HepG2 (cell line): ENCODE data around the gene DNMT1. TPM values are rescaled to one million over a fixed set of nuclear protein-coding genes. Genes with fewer than 3 reads are reported as not detected.
"Not testable (repeated sequence)": the region's sequence is repeated elsewhere in the genome, so short reads cannot be mapped to it uniquely, and the experiment has no call there.

Experiments used
- ATAC-seq: fragments of 200-7000 bp; cut with Tn5 transposase; 3 replicates; pipeline ENCODE4 v1.9.1; 2020; ENCODE audit warnings: mild to moderate bottlenecking, moderate library complexity
- BruUV-seq: library from RNA; stranded (reverse); fragments of 400-500 nt; replicated peaks from 2 replicates; lab custom pipeline; 2021; lab: Mats Ljungman, UMichigan
- CTCF ChIA-PET: fragments of 300-600 bp; formaldehyde crosslinking; extraction: SDS; loops from one replicate; lab custom pipeline; 2021; ENCODE audit warnings: low total read pairs, inconsistent platforms, low intra/inter-chr PET ratio; lab: Yijun Ruan, JAX
- POLR2A ChIA-PET: fragments of 350-600 bp; sonication (Branson Sonifier 250); formaldehyde crosslinking; loops from one replicate; lab custom pipeline; 2020; ENCODE audit warnings: antibody characterized with exemption, inconsistent platforms; lab: Yijun Ruan, JAX
- DNase-seq: peaks from one replicate; pipeline ENCODE4 v3.0.0-alpha.2; 2015; ENCODE audit warnings: low spot score
- FAIRE-seq: peaks from 3 replicates; lab custom pipeline; 2011; peaks lifted over from hg19 to GRCh38; lab: Jason Lieb, UNC
- H2AFZ ChIP-seq: one replicate; pipeline ENCODE4 v1.6.1; 2011; ENCODE audit warnings: low read length, inconsistent platforms
- H3K27ac ChIP-seq: fragments of 300-600 bp; 3 replicates; pipeline ENCODE4 v1.8.0; 2011; ENCODE audit warnings: mixed run types, mild to moderate bottlenecking, mixed read lengths, low read length, inconsistent platforms; ENCODE audit not compliant: insufficient read depth; ENCODE audit errors: extremely low read length
- H3K27me3 ChIP-seq, 2 experiments: fragments of 200-600 bp in 1 of 2; 2 replicates in 1 of 2; 3 replicates in 1 of 2; pipeline versions ENCODE4 v1.6.0 to v1.8.0; 2011; ENCODE audit warnings: low read length in 2 of 2, mild to moderate bottlenecking in 2 of 2, moderate library complexity in 2 of 2, inconsistent platforms in 1 of 2; ENCODE audit not compliant: insufficient read depth in 2 of 2, control insufficient read depth in 1 of 2
- H3K36me3 ChIP-seq, 2 experiments: fragments of 200-600 bp in 1 of 2; replicated peaks in 1 of 2; 2 replicates in 1 of 2; 3 replicates in 1 of 2; pipeline versions ENCODE4 v1.5.1 to v1.8.0; 2011; ENCODE audit warnings: low read length in 2 of 2, inconsistent platforms in 1 of 2; ENCODE audit not compliant: insufficient read depth in 2 of 2, control insufficient read depth in 1 of 2
- H3K4me1 ChIP-seq: 2 replicates; pipeline ENCODE4 v1.5.1; 2012; ENCODE audit warnings: low read length, inconsistent platforms; ENCODE audit not compliant: insufficient read depth
- H3K4me2 ChIP-seq: 2 replicates; pipeline ENCODE4 v1.6.0; 2011; ENCODE audit warnings: low read depth, low read length, inconsistent platforms
- H3K4me3 ChIP-seq, 3 experiments: fragments of 200-600 bp in 1 of 3; sonication (generic), shearing (Covaris generic) in 1 of 3; replicated peaks in 1 of 3; 2 replicates each; pipeline ENCODE4 v1.5.1; 2011 to 2016; ENCODE audit warnings: low read length in 3 of 3, inconsistent platforms in 2 of 3, low read depth in 2 of 3, mild to moderate bottlenecking in 2 of 3, control low read depth in 1 of 3, mixed read lengths in 1 of 3; ENCODE audit not compliant: insufficient read depth in 1 of 3
- H3K79me2 ChIP-seq: one replicate; pipeline ENCODE4 v1.6.1; 2011; ENCODE audit warnings: low read length, inconsistent platforms; ENCODE audit not compliant: insufficient read depth
- H3K9ac ChIP-seq: 2 replicates; pipeline ENCODE4 v1.6.0; 2011; ENCODE audit warnings: mild to moderate bottlenecking, low read depth, low read length, inconsistent platforms; ENCODE audit not compliant: insufficient read depth
- H3K9me3 ChIP-seq: 2 replicates; pipeline ENCODE4 v1.5.1; 2012; ENCODE audit warnings: mild to moderate bottlenecking, low read length
- H4K20me1 ChIP-seq: 2 replicates; pipeline ENCODE4 v1.6.0; 2011; ENCODE audit warnings: inconsistent platforms, mild to moderate bottlenecking, low read length, moderate library complexity; ENCODE audit not compliant: insufficient read depth
- ARNT2 ChIP-seq: sonication (generic); formaldehyde crosslinking; IDR thresholded peaks from 2 replicates; pipeline ENCODE4 v1.8.0; 2022; ENCODE audit warnings: mild to moderate bottlenecking, low read depth, missing genetic modification reagents, moderate library complexity
- FLYWCH1 ChIP-seq: sonication (generic); formaldehyde crosslinking; IDR thresholded peaks from 2 replicates; pipeline ENCODE4 v1.8.1; 2023; ENCODE audit warnings: mild to moderate bottlenecking, missing genetic modification reagents
- MXI1 ChIP-seq: IDR thresholded peaks from 3 replicates; pipeline ENCODE4 v1.6.1; 2012; ENCODE audit warnings: low read depth, low read length, inconsistent platforms, borderline replicate concordance
- NFE2L2 ChIP-seq: fragments of 150-350 bp; IDR thresholded peaks from 2 replicates; pipeline ENCODE4 v1.6.1; 2014; ENCODE audit warnings: low read length
- ZNF460 ChIP-seq: sonication (generic); formaldehyde crosslinking; IDR thresholded peaks from 2 replicates; pipeline ENCODE4 v1.5.1; 2020; ENCODE audit warnings: missing genetic modification reagents, mild to moderate bottlenecking, borderline replicate concordance
- WGBS: methylation state at CpG from one replicate; pipeline ENCODE4 v1.1.6; 2017; ENCODE audit warnings: low lambda C conversion rate; 5-methylcytosine and 5-hydroxymethylcytosine counted together
- in situ Hi-C: cut with HindIII; loops from 2 replicates; pipeline ENCODE4 v1.10.0; 2017; ENCODE audit warnings: low pct_unique_long_range_greater_than_20kb; ENCODE audit not compliant: extremely low pct_ligation_motif_present
- intact Hi-C: fragments of 100-400 bp; cut with micrococcal nuclease; formaldehyde crosslinking; loops from one replicate; pipeline ENCODE4 v1.10.0; 2022; ENCODE audit not compliant: unreplicated experiment
- polyA plus RNA-seq, 8 experiments: library from polyadenylated mRNA; depleted of rRNA in 3 of 8; stranded (reverse) in 7 of 8; unstranded in 1 of 8; fragments of >200 nt; fragmentation: Illumina TruSeq in 4 of 8; extraction: Trizol in 4 of 8; gene quantifications; 2 replicates each; pipeline versions ENCODE4 v1.2.1 to v1.2.3, GENCODE V29; 2011 to 2016; ENCODE audit warnings: low read depth in 4 of 8, missing spikeins in 1 of 8, mixed read lengths in 1 of 8; ENCODE audit not compliant: insufficient read depth in 1 of 8
- total RNA-seq, 5 experiments: library from RNA; depleted of rRNA; stranded (reverse); fragments of >200 nt; fragmentation: Illumina TruSeq; extraction: Trizol; gene quantifications; 2 replicates each; pipeline ENCODE4 v1.2.3, GENCODE V29; 2016; ENCODE audit warnings: low read depth in 1 of 5
- TF ChIP-seq, protein P1 (sequence below): sonication (generic); formaldehyde crosslinking; IDR thresholded peaks from 2 replicates; pipeline ENCODE4 v1.8.1; 2023; ENCODE audit warnings: mild to moderate bottlenecking, moderate library complexity, missing genetic modification reagents
- TF ChIP-seq, protein P2 (sequence below): sonication (generic); formaldehyde crosslinking; IDR thresholded peaks from 2 replicates; pipeline ENCODE4 v1.4.0; 2020; ENCODE audit warnings: mild to moderate bottlenecking, missing genetic modification reagents
- TF ChIP-seq, protein P3 (sequence below): sonication (generic); formaldehyde crosslinking; IDR thresholded peaks from 2 replicates; pipeline ENCODE4 v1.5.0; 2020; ENCODE audit warnings: mild to moderate bottlenecking, missing genetic modification reagents

Gene DNMT1
- total and polyA plus RNA-seq, 2 of the 13 experiments (the other 11 are each of a cell fraction or from before 2014, with no cell fraction given): 31.2 to 91.1 TPM

DNA sequence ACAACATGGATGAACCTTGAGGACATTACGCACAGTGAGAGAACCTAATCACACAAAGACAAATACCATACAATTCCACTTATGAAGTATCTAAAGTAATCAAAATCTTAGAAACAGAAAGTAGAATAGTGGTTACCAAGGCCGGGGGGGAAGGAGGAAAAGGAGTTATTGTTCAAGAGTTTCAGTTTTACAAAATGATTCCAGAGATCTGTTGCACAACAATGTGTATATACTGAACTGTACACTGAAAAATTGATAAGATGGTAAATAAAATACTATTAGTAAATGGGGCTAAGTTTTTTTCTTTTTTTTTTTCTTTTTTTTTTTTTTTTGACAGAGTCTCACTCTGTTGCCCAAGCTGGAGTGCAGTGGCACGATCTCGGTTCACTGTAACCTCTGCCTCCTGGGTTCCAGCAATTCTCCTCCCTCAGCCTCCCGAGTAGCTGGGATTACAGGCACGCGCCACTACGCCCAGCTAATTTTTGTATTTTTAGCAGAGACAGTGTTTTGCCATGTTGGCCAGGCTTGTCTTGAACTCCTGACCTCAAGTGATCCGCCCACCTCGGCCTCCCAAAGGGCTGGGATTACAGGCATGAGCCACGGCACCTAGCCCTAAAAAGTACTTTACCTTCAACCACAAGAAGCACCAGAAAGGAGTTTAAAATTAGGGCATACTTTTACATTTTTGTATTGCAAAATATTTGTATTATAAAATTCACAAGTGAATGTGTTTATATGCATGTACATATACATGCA lies 4.3 kb upstream of the DNMT1 start:
- intact Hi-C loops, H3K27ac ChIP-seq, CTCF ChIA-PET: not testable (repeated sequence)

DNA sequence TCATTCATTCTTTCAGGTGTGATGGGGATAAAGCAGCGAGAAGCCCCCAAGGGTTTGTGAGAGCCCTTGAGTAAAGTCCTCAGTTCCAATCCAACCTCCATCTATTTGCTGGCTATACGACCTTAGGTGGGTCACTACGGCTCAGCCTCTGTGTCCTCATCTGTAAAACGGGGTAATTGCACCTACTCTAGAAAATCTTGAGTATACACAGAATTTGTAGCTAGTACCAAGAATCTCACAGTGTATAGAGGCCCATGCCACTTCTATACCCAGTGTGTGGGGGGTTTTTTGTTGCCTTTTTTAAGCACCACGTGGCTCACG lies 406 bp upstream of the DNMT1 start:
- in situ Hi-C loops: no loop called here
- H3K4me1 ChIP-seq: peaks cover 53% of the 10 kb centered on the region
- H3K9me3 ChIP-seq: no peaks in the 10 kb centered on the region
- CTCF ChIA-PET: no interaction called here
- H4K20me1 ChIP-seq: no peaks in the 10 kb centered on the region
- no peaks in the 10 kb centered on the region for H3K36me3 ChIP-seq
- peaks cover 32% of the 10 kb centered on the region for H3K79me2 ChIP-seq
- no peaks in the 10 kb centered on the region; a peak in 1 of 5 replicates for H3K27me3 ChIP-seq
- ATAC-seq (peak; percentile 23), DNase-seq (no peak), FAIRE-seq (no peak)
- peak overlapping the region; percentile 74 to 81 (median 80) for H3K4me3 ChIP-seq
- POLR2A ChIA-PET: interaction anchor here (1.3 to 1.8 kb wide), 3 partner anchors 11 to 185 kb away, joined by 4 to 11 read pairs (median 6); partner anchors contain the start of gene TYK2
- H3K27ac ChIP-seq: no peak overlapping the region
- peak overlapping the region; percentile 77 for H3K9ac ChIP-seq
- no peak overlapping the region for H2AFZ ChIP-seq
- H3K4me2 ChIP-seq: peak overlapping the region; percentile 99
- intact Hi-C loops: loop anchor here (2.0 kb wide), 1 partner anchor 56 kb away; no protein-coding TSS in a partner anchor
- BruUV-seq: no TSS peak
- 21% methylated on average over 6 of the region's 6 CpGs for WGBS
- TF ChIP-seq MXI1 (no peak), FLYWCH1 (CRISPR knock-in tag) (no peak), ARNT2 (CRISPR knock-in tag) (no peak), NFE2L2 (no peak)
- TF ChIP-seq, protein P1, sequence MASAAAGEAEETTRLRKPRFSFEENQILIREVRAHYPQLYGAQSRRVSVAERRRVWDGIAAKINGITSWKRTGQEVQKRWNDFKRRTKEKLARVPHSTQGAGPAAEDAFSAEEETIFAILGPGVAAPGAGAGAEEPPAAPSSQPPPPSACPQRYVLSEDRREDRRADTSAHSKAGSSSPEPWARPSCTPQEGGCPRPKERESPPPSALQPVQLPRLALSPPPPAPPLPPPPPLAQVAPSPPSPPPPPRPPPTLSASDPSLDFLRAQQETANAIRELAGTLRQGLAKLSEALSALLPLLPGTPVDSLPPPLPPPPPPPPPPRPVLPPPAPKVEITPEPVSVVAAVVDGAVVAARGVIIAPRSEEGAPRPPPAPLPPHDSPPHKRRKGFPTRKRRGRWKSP (CRISPR knock-in tag): 0 out of 2 replicates have a peak, but pooled peaks have one; percentile 16
- TF ChIP-seq, protein P2, sequence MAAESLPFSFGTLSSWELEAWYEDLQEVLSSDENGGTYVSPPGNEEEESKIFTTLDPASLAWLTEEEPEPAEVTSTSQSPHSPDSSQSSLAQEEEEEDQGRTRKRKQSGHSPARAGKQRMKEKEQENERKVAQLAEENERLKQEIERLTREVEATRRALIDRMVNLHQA (CRISPR knock-in tag): no peak

More for the DNA sequence above, 4.3 kb upstream of the DNMT1 start:
- H3K36me3 ChIP-seq, H3K27me3 ChIP-seq, H3K9me3 ChIP-seq, H2AFZ ChIP-seq, H3K79me2 ChIP-seq, in situ Hi-C loops, DNase-seq, FAIRE-seq, POLR2A ChIA-PET, H4K20me1 ChIP-seq, BruUV-seq, ATAC-seq: not testable (repeated sequence)
- peaks cover 29% of the 10 kb centered on the region for H3K4me1 ChIP-seq
- peak; percentile 36; the same call in 1 of the 2 replicates for TF ChIP-seq ZNF460
- TF ChIP-seq, protein P3, sequence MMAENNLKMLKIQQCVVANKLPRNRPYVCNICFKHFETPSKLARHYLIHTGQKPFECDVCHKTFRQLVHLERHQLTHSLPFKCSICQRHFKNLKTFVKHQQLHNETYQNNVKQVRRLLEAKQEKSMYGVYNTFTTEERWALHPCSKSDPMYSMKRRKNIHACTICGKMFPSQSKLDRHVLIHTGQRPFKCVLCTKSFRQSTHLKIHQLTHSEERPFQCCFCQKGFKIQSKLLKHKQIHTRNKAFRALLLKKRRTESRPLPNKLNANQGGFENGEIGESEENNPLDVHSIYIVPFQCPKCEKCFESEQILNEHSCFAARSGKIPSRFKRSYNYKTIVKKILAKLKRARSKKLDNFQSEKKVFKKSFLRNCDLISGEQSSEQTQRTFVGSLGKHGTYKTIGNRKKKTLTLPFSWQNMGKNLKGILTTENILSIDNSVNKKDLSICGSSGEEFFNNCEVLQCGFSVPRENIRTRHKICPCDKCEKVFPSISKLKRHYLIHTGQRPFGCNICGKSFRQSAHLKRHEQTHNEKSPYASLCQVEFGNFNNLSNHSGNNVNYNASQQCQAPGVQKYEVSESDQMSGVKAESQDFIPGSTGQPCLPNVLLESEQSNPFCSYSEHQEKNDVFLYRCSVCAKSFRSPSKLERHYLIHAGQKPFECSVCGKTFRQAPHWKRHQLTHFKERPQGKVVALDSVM (CRISPR knock-in tag): peak; percentile 48; the same call in 1 of the 2 replicates
- WGBS: 7% methylated on average over 11 of the region's 11 CpGs
- H3K4me3 ChIP-seq: peak overlapping the region; percentile 31 to 54 (median 46); a peak in 5 of 6 replicates
- peak overlapping the region; percentile 34 for H3K9ac ChIP-seq
- H3K4me2 ChIP-seq: peak overlapping the region; percentile 74
